ENCODE results near the gene SLC19A2. TPM values are rescaled to one million over a fixed set of nuclear protein-coding genes. Genes with fewer than 3 reads are reported as not detected.

Gene SLC19A2
- total RNA-seq, 2 experiments from 2014 or later, result 3.6 to 3.7 TPM

DNA sequence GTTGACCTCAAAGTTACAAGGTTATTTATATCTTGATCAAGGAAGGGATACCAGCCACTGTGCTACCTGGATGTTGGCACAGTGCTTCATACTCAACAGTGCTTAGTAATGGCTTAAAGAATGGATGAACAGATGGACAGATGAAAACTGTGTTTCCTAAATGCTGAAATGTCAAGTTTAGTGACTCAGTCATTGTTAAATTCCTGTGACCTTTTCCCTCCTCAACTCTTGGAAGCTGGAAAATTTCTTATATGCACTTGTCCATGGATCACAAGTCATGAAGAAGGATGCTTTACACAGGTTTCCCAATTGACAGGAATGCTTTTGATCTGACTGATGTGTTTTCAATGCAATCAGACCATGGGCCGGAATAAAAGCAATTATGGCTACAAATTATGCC, 39.6 kb upstream of the SLC19A2 start:
- H3K36me3 ChIP-seq (ENCODE audit: insufficient read depth, low read length), result peaks cover 21% of the 10 kb centered on the region
- ATAC-seq (ENCODE audit: poor library complexity) (no peak), DNase-seq (no peak)
- Mint-ChIP-seq H3K27me3 (no peaks in the 10 kb centered on the region), H3K4me1 (ENCODE audit: low read depth) (peaks cover 10% of the 10 kb centered on the region), H3K9me3 (no peaks in the 10 kb centered on the region), H3K4me3 (no peak overlapping the region), H3K27ac (no peak overlapping the region), H3K36me3 (ENCODE audit: low read depth) (peaks cover 20% of the 10 kb centered on the region)
- no peaks in the 10 kb centered on the region for H3K27me3 ChIP-seq (ENCODE audit: control insufficient read depth in 1 of 2, insufficient read depth in 2 of 2, low read length in 2 of 2)
- H3K27ac ChIP-seq (ENCODE audit: low read depth in 1 of 2, low read length in 2 of 2), result no peak overlapping the region
- H3K4me1 ChIP-seq (ENCODE audit: insufficient read depth, low read length), result no peaks in the 10 kb centered on the region
- intact Hi-C loops (cut with DNase I, micrococcal nuclease), result loop anchor here in 1 of 2 experiments (5.0 kb wide), 1 partner anchor 48 kb away; no protein-coding TSS in a partner anchor
- ChIA-PET CTCF (no interaction called here), POLR2A (no interaction called here)
- H3K4me3 ChIP-seq (ENCODE audit: low read length), result no peak overlapping the region
- TF ChIP-seq, protein P1, sequence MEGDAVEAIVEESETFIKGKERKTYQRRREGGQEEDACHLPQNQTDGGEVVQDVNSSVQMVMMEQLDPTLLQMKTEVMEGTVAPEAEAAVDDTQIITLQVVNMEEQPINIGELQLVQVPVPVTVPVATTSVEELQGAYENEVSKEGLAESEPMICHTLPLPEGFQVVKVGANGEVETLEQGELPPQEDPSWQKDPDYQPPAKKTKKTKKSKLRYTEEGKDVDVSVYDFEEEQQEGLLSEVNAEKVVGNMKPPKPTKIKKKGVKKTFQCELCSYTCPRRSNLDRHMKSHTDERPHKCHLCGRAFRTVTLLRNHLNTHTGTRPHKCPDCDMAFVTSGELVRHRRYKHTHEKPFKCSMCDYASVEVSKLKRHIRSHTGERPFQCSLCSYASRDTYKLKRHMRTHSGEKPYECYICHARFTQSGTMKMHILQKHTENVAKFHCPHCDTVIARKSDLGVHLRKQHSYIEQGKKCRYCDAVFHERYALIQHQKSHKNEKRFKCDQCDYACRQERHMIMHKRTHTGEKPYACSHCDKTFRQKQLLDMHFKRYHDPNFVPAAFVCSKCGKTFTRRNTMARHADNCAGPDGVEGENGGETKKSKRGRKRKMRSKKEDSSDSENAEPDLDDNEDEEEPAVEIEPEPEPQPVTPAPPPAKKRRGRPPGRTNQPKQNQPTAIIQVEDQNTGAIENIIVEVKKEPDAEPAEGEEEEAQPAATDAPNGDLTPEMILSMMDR (IDR thresholded peaks at IDR 0.05), result no peak
- no peaks in the 10 kb centered on the region for H3K9me3 ChIP-seq (ENCODE audit: control insufficient read depth in 1 of 2, insufficient read depth in 1 of 2, low read length in 2 of 2)

DNA sequence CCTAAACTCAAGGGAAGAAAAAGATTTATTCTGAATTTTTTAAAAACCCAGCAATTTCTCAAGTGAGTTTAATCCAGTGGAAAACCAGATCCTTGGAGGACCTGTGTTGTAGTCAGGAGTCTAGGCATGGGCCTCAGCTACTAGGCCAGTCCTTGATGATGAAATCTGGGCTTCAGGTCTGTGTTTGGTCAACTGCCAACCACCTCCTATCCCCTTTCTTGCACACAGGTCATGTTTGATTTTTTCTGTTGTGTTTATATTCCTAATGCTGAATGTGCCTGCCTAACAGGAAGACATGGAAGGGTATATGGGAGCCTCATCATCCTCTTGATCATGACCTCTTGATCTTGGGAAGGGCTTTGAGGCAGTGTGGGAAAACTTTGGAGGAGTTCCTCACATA, 38.2 kb upstream of the SLC19A2 start:
- Histone ChIP-seq H3K36me3 (ENCODE audit: insufficient read depth, low read length) (peaks cover 17% of the 10 kb centered on the region), H3K27ac (ENCODE audit: low read depth in 1 of 2, low read length in 2 of 2) (no peak overlapping the region), H3K27me3 (ENCODE audit: control insufficient read depth in 1 of 2, insufficient read depth in 2 of 2, low read length in 2 of 2) (no peaks in the 10 kb centered on the region), H3K9me3 (ENCODE audit: control insufficient read depth in 1 of 2, insufficient read depth in 1 of 2, low read length in 2 of 2) (no peaks in the 10 kb centered on the region), H3K4me1 (ENCODE audit: insufficient read depth, low read length) (no peaks in the 10 kb centered on the region), H3K4me3 (ENCODE audit: low read length) (no peak overlapping the region)
- TF ChIP-seq, protein P1 (IDR thresholded peaks at IDR 0.05), result no peak
- H3K27ac Mint-ChIP-seq, result no peak overlapping the region
- ChIA-PET POLR2A (no interaction called here), CTCF (no interaction called here)
- peaks cover 20% of the 10 kb centered on the region for H3K36me3 Mint-ChIP-seq (ENCODE audit: low read depth)
- H3K4me1 Mint-ChIP-seq (ENCODE audit: low read depth), result peaks cover 8% of the 10 kb centered on the region
- no peaks in the 10 kb centered on the region for H3K9me3 Mint-ChIP-seq
- no peak overlapping the region for H3K4me3 Mint-ChIP-seq
- no peaks in the 10 kb centered on the region for H3K27me3 Mint-ChIP-seq
- ATAC-seq (ENCODE audit: poor library complexity), result no peak
- DNase-seq, result no peak
- intact Hi-C loops (cut with DNase I, micrococcal nuclease), result no loop called here

DNA sequence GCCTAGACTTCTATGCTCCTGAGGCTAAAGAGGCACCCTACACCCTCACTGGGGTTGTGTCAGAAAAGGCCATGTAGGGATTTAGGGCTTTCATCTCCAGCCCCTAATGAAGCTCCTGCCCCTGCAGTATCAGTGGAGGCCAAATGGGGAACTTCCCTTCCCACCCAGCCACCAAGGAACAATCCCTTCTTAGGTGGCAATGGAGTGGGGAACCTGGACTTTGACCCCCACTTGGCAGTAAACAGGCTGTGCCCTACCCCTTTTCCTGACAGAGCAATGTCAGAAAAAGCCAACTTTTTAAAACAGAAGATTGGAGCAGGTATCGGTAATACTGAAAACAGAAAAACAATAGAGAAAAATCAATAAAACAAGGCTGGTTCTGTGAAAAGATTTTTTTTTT, 35.5 kb upstream of the SLC19A2 start:
- H3K4me1 ChIP-seq (ENCODE audit: insufficient read depth, low read length), result no peaks in the 10 kb centered on the region
- no peak for ATAC-seq (ENCODE audit: poor library complexity)
- Mint-ChIP-seq H3K4me1 (ENCODE audit: low read depth) (no peaks in the 10 kb centered on the region), H3K36me3 (ENCODE audit: low read depth) (peaks cover 35% of the 10 kb centered on the region), H3K27me3 (no peaks in the 10 kb centered on the region), H3K27ac (no peak overlapping the region), H3K9me3 (no peaks in the 10 kb centered on the region), H3K4me3 (no peak overlapping the region)
- CTCF ChIA-PET, result no interaction called here
- POLR2A ChIA-PET, result no interaction called here
- H3K27me3 ChIP-seq (ENCODE audit: control insufficient read depth in 1 of 2, insufficient read depth in 2 of 2, low read length in 2 of 2), result no peaks in the 10 kb centered on the region
- peaks cover 12% of the 10 kb centered on the region for H3K36me3 ChIP-seq (ENCODE audit: insufficient read depth, low read length)
- TF ChIP-seq, protein P1 (IDR thresholded peaks at IDR 0.05), result no peak
- H3K9me3 ChIP-seq (ENCODE audit: control insufficient read depth in 1 of 2, insufficient read depth in 1 of 2, low read length in 2 of 2), result no peaks in the 10 kb centered on the region
- no peak overlapping the region for H3K27ac ChIP-seq (ENCODE audit: low read depth in 1 of 2, low read length in 2 of 2)
- no peak for DNase-seq
- intact Hi-C loops (cut with DNase I, micrococcal nuclease), result no loop called here
- H3K4me3 ChIP-seq (ENCODE audit: low read length), result no peak overlapping the region
